Left ventricle myocardium inferior (tissue), 1 donor: Measurements from ENCODE around the gene NAALADL2. TPM values are rescaled to one million over a fixed set of nuclear protein-coding genes. Genes with fewer than 3 reads are reported as not detected.

Experiments
- DNase-seq: peaks from one replicate; pipeline ENCODE4 v3.0.0-alpha.2; 2020
- H3K27ac ChIP-seq: fragments of 200-600 bp; replicated peaks from 2 replicates; pipeline ENCODE4 v1.8.0; 2021
- H3K27me3 ChIP-seq: fragments of 200-600 bp; 2 replicates; pipeline ENCODE4 v1.8.0; 2021; ENCODE audit warnings: low read depth
- H3K36me3 ChIP-seq: fragments of 200-600 bp; 2 replicates; pipeline ENCODE4 v1.8.0; 2021
- H3K4me1 ChIP-seq: fragments of 200-600 bp; 2 replicates; pipeline ENCODE4 v1.8.0; 2021
- H3K4me3 ChIP-seq: fragments of 200-600 bp; 2 replicates; pipeline ENCODE4 v1.8.0; 2021; ENCODE audit warnings: mild to moderate bottlenecking, moderate library complexity
- H3K9me3 ChIP-seq: fragments of 200-600 bp; replicated peaks from 2 replicates; pipeline ENCODE4 v1.8.0; 2021
- CTCF ChIP-seq: fragments of 200-600 bp; IDR thresholded peaks from 2 replicates; pipeline ENCODE4 v1.8.0; 2021; ENCODE audit warnings: antibody characterized with exemption, mild to moderate bottlenecking, borderline replicate concordance
- intact Hi-C: fragments of 100-400 bp; cut with micrococcal nuclease; formaldehyde crosslinking; loops from one replicate; pipeline ENCODE4 v1.11.0; 2022
- total RNA-seq: library from RNA; stranded (reverse); fragmentation: NEBNext Ultra II Directional; extraction: Animal tissue kit (Norgen Biotek cat#: 25700); gene quantifications from one replicate; pipeline ENCODE4 v1.2.1, GENCODE V29; 2021
- donor health status: DM: no; HTN: yes; CAD: no; lungs with severe emphysema.

NAALADL2 gene
- total RNA-seq, 1 donor from 2014 or later, result 5.8 TPM

DNA sequence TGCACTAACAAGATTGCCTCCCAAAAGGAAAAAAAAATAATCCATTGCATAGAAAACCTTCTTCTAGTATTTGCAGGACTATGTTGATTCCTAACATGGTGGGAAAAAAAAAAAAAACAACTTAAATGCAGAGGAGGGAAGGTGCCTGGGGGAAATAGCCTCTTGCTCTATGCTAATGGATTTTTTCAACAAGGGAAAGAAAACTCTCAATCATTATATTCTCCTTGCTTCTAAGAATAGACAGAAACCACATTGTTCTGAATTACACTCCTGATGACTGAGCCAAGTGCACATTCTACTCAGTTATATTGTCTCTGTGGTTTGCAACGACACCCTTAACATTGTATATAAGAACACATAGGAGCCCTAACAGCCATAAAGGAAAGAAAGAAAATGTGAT is 760.2 kb downstream of the NAALADL2 start:
- no peak for TF ChIP-seq CTCF
- DNase-seq, result no peak
- H3K27me3 ChIP-seq, result no peaks in the 10 kb centered on the region
- H3K4me3 ChIP-seq, result no peak overlapping the region
- H3K4me1 ChIP-seq, result no peaks in the 10 kb centered on the region
- H3K27ac ChIP-seq, result no peak overlapping the region
- intact Hi-C loops, result no loop called here
- H3K36me3 ChIP-seq, result no peaks in the 10 kb centered on the region
- H3K9me3 ChIP-seq, result no peaks in the 10 kb centered on the region

DNA sequence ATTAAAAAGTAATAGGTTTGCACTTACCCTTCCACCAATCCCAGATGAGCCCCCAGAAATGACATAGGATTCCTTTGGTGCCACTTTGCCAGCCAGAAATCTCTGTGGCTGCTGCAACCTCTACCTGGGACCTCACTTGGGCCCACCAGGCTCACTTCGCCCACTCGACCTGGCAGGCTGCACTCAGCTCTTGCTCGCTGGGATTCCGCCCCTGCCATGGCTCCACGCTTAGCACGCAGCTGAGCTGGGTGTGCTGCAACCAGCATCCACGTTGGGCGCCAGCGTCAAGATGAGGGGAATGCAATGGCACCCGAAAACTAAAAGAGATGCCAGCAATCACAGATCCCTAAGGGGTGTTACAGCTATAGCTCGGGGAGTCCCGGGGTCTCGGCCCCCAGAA is 761.0 kb downstream of the NAALADL2 start:
- intact Hi-C loops, result no loop called here
- no peak for DNase-seq
- H3K9me3 ChIP-seq, result no peaks in the 10 kb centered on the region
- no peaks in the 10 kb centered on the region for H3K27me3 ChIP-seq
- H3K36me3 ChIP-seq, result no peaks in the 10 kb centered on the region
- no peak for TF ChIP-seq CTCF
- no peaks in the 10 kb centered on the region for H3K4me1 ChIP-seq
- H3K4me3 ChIP-seq, result no peak overlapping the region
- no peak overlapping the region for H3K27ac ChIP-seq

DNA sequence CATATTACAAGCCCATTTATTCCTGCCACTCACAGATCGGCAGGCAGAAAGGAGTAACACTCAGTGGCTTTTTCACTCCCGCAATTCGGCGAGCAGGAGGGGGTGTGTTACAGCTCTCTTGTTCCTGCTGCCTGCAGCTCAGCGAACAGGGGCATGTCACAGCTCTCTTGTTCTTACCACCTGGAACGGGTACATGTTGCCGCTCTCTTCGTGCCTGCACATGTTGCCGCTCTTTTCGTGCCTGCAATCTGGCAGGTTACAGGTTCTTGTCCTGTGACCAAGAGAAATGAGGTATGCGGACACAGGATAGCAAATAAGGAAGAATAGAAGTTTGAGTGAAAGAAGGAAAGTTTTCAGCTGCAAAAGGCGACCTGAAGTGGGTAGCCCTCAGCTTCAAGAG is 761.4 kb downstream of the NAALADL2 start:
- no peaks in the 10 kb centered on the region for H3K4me1 ChIP-seq
- H3K27ac ChIP-seq, result no peak overlapping the region
- no peaks in the 10 kb centered on the region for H3K27me3 ChIP-seq
- H3K9me3 ChIP-seq, result no peaks in the 10 kb centered on the region
- no peaks in the 10 kb centered on the region for H3K36me3 ChIP-seq
- DNase-seq, result no peak
- TF ChIP-seq CTCF, result no peak
- H3K4me3 ChIP-seq, result no peak overlapping the region
- intact Hi-C loops, result no loop called here

GRCh38 chr3:175640958-175641357 is 781.8 kb downstream of the NAALADL2 start:
- intact Hi-C loops, result no loop called here
- Histone ChIP-seq H3K27me3 (no peaks in the 10 kb centered on the region), H3K9me3 (peaks cover 5% of the 10 kb centered on the region), H3K4me3 (no peak overlapping the region), H3K27ac (no peak overlapping the region), H3K4me1 (no peaks in the 10 kb centered on the region), H3K36me3 (no peaks in the 10 kb centered on the region)
- TF ChIP-seq CTCF, result no peak
- DNase-seq, result no peak

GRCh38 chr3:175646865-175647264 is 787.7 kb downstream of the NAALADL2 start:
- TF ChIP-seq CTCF, result no peak
- DNase-seq, result no peak
- H3K27ac ChIP-seq, result no peak overlapping the region
- intact Hi-C loops, result no loop called here
- no peaks in the 10 kb centered on the region for H3K4me1 ChIP-seq
- no peaks in the 10 kb centered on the region for H3K9me3 ChIP-seq
- H3K4me3 ChIP-seq, result no peak overlapping the region
- H3K27me3 ChIP-seq, result no peaks in the 10 kb centered on the region
- H3K36me3 ChIP-seq, result no peaks in the 10 kb centered on the region

GRCh38 chr3:175648899-175649298 is 789.8 kb downstream of the NAALADL2 start:
- H3K27ac ChIP-seq, result no peak overlapping the region
- no peaks in the 10 kb centered on the region for H3K27me3 ChIP-seq
- H3K36me3 ChIP-seq, result no peaks in the 10 kb centered on the region
- no peak overlapping the region for H3K4me3 ChIP-seq
- intact Hi-C loops, result no loop called here
- H3K9me3 ChIP-seq, result no peaks in the 10 kb centered on the region
- H3K4me1 ChIP-seq, result no peaks in the 10 kb centered on the region
- no peak for TF ChIP-seq CTCF
- DNase-seq, result no peak
